Immature natural killer cell (primary cell): ENCODE data around the gene SENP6. TPM values are rescaled to one million over a fixed set of nuclear protein-coding genes. Genes with fewer than 3 reads are reported as not detected.
"Not testable (repeated sequence)": the region's sequence is repeated elsewhere in the genome, so short reads cannot be mapped to it uniquely, and the experiment has no call there.

ENCODE experiments used
- DNase-seq, 3 donors: peaks; one replicate each; pipeline ENCODE4 v3.0.0; 2022; ENCODE audit warnings: mixed read lengths in 1 of 3
- H3K27ac Mint-ChIP-seq, 6 donors: one replicate each; pipeline ENCODE4 v1.8.0; 2020; ENCODE audit warnings: mixed read lengths in 6 of 6, mild to moderate bottlenecking in 5 of 6, inconsistent platforms in 4 of 6, moderate library complexity in 3 of 6
- H3K27me3 Mint-ChIP-seq, 3 donors: one replicate each; pipeline ENCODE4 v1.8.0; 2020 to 2021; ENCODE audit warnings: low read depth in 3 of 3, mild to moderate bottlenecking in 3 of 3, mixed read lengths in 3 of 3, moderate library complexity in 3 of 3, inconsistent platforms in 1 of 3
- H3K36me3 Mint-ChIP-seq, 3 donors: one replicate each; pipeline ENCODE4 v1.8.0; 2020; ENCODE audit warnings: mixed read lengths in 3 of 3, inconsistent platforms in 2 of 3, mild to moderate bottlenecking in 2 of 3
- H3K4me1 Mint-ChIP-seq, 2 donors: one replicate each; pipeline ENCODE4 v1.8.0; 2020; ENCODE audit warnings: inconsistent platforms in 2 of 2, mild to moderate bottlenecking in 2 of 2, mixed read lengths in 2 of 2, moderate library complexity in 1 of 2
- H3K4me3 Mint-ChIP-seq, 5 donors: one replicate each; pipeline ENCODE4 v1.8.0; 2020; ENCODE audit warnings: mild to moderate bottlenecking in 5 of 5, mixed read lengths in 5 of 5, inconsistent platforms in 3 of 5, moderate library complexity in 3 of 5
- H3K9me3 Mint-ChIP-seq, 6 donors: one replicate each; pipeline ENCODE4 v1.8.0; 2020; ENCODE audit warnings: mild to moderate bottlenecking in 6 of 6, mixed read lengths in 6 of 6, inconsistent platforms in 4 of 6, moderate library complexity in 3 of 6
- polyA plus RNA-seq, 3 donors: library from polyadenylated mRNA; unstranded; fragments of 300-500 nt; fragmentation: Illumina TruSeq; gene quantifications; one replicate each; pipeline ENCODE4 v1.2.3, GENCODE V29; 2021

Gene SENP6
- polyA plus RNA-seq, 3 donors from 2014 or later: 32.5 to 57.3 (median 33.0) TPM

DNA sequence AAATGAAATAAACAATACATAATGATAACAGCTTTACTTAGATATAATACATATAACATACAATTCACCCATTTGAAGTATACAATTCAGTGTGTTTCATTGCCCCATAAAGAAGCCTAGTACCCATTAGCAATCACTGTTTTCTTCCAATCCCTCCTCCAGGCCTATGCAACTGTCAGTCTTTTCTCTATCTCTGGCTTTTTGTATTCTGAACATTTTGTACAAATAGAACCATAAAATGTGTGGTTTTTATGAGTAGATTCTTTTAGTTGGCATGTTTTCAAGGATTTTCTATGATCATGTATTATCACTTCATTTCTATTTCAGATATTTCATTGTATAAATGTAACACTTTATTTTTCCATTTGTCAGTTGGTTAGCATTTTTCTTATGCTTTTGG lies 92.7 kb downstream of the SENP6 start:
- Mint-ChIP-seq H3K9me3 (no peaks in the 10 kb centered on the region), H3K4me1 (no peaks in the 10 kb centered on the region), H3K27ac (peak overlapping the region in 1 of 6 donors; percentile 72), H3K27me3 (peaks cover 0 to 3% (median 2%) of the 10 kb centered on the region in 3 donors), H3K36me3 (peaks cover 16 to 22% (median 17%) of the 10 kb centered on the region in 3 donors), H3K4me3 (no peak overlapping the region)
- no peak for DNase-seq

DNA sequence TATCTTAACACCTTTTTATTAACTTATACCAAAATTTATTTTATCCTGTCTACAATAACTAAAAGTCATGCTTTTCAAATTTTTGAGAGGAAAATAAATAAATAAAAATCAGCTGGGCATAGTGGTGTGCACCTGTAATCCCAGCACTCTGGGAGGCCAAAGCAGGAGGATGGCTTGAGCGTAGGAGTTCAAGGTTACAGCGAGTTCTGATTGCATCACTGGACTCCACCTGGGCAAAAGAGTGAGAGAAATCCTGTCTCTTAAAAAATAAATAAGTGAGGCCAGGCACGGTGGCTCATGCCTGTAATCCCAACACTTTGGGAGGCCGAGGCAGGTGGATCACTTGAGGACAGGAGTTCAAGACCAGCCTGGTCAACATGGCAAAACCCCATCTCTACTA lies 106.7 kb downstream of the SENP6 start:
- H3K27ac Mint-ChIP-seq, H3K4me1 Mint-ChIP-seq, H3K27me3 Mint-ChIP-seq, DNase-seq, H3K9me3 Mint-ChIP-seq, H3K4me3 Mint-ChIP-seq: not testable (repeated sequence)
- H3K36me3 Mint-ChIP-seq: peaks cover 10 to 43% (median 15%) of the 10 kb centered on the region in 3 donors

DNA sequence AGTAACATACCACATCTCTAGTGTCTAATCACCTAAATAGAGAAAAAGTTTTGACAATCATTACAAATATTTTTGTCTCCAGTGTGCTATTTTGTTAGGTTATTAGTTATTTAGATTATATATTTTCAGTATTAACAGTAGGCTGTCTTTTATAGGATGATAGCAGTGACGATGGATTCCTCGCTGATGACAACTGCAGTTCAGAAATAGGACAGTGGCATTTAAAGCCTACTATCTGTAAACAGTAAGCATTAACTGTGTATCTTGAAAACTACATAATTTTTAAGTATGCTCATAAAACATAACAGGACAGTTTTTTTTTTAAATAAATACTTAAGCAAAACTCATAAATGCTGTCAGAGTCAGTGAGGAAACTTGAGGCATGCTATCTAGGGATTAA lies 109.5 kb downstream of the SENP6 start:
- peaks cover 3 to 6% of the 10 kb centered on the region in 2 donors for H3K4me1 Mint-ChIP-seq
- H3K4me3 Mint-ChIP-seq: no peak overlapping the region
- no peaks in the 10 kb centered on the region for H3K27me3 Mint-ChIP-seq

DNA sequence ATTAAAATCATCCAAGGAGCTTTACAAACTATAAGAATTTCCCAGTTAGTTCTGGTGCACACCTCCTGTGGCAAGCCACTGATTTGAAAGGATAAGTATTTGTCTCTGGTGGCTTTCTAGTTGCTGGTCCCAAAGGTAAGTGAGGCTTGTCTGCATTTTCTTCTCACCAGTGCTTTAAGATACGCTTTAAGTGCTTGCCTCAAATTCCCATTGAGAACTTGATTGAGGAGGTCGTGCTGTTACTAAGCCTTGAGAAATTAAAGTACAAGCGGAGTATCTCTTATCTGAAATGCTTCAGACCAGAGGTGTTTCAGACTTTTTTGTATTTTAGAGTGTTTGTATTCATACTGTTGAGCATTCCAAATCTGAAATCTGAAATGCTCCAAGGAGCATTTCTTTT lies 117.5 kb downstream of the SENP6 start:
- no peaks in the 10 kb centered on the region for H3K27me3 Mint-ChIP-seq
- H3K4me1 Mint-ChIP-seq: no peaks in the 10 kb centered on the region
- H3K4me3 Mint-ChIP-seq: no peak overlapping the region
- no peak overlapping the region for H3K27ac Mint-ChIP-seq
- H3K36me3 Mint-ChIP-seq: peaks cover 11 to 14% (median 12%) of the 10 kb centered on the region in 3 donors
- DNase-seq: no peak
- H3K9me3 Mint-ChIP-seq: no peaks in the 10 kb centered on the region

More for the DNA sequence above, 109.5 kb downstream of the SENP6 start:
- no peak for DNase-seq
- Mint-ChIP-seq H3K9me3 (no peaks in the 10 kb centered on the region), H3K36me3 (peaks cover 23 to 52% (median 24%) of the 10 kb centered on the region in 3 donors), H3K27ac (no peak overlapping the region)

DNA sequence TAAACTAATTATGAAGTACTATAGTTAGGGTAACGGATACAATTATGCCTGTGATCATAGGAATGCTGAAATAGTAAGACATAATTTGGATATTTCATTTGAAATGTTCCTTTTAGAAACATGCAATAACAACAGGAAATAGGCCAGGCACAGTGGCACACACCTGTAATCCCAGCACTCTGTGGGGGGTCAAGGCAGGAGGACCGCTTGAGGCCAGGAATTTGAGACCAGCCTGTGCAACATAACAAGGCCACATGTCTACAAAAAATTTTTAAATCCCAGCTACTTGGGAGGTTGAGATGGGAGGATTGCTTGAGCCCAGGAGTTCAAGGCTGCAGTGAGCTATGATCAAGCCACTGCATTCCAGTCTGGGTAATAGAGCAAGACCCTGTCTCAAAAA lies 121.7 kb downstream of the SENP6 start:
- no peak overlapping the region for H3K4me3 Mint-ChIP-seq
- no peaks in the 10 kb centered on the region for H3K4me1 Mint-ChIP-seq
- no peak for DNase-seq
- H3K27me3 Mint-ChIP-seq: no peaks in the 10 kb centered on the region
- no peak overlapping the region for H3K27ac Mint-ChIP-seq
- H3K36me3 Mint-ChIP-seq: no peaks in the 10 kb centered on the region
- H3K9me3 Mint-ChIP-seq: no peaks in the 10 kb centered on the region

DNA sequence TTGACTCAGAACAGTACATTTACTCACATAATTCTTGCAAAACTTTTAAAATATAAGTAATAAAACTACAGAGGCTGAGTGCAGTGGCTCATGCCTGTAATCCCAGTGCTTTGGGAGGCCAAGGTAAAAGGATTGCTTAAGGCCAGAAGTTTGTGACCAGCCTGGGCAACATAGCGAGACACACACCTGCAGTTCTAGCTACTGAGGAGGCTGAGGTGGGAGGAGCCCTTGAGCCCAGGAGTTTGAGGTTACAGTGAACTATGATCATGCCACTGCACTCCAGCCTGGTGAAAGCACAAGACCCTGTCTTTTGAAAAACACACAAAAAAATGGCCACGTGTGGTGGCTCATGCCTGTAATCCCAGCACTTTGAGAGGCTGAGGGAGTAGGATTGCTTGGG lies 125.5 kb downstream of the SENP6 start:
- Mint-ChIP-seq H3K9me3 (no peaks in the 10 kb centered on the region), H3K4me1 (no peaks in the 10 kb centered on the region), H3K27me3 (no peaks in the 10 kb centered on the region), H3K4me3 (no peak overlapping the region), H3K36me3 (no peaks in the 10 kb centered on the region), H3K27ac (no peak overlapping the region)
- DNase-seq: no peak

DNA sequence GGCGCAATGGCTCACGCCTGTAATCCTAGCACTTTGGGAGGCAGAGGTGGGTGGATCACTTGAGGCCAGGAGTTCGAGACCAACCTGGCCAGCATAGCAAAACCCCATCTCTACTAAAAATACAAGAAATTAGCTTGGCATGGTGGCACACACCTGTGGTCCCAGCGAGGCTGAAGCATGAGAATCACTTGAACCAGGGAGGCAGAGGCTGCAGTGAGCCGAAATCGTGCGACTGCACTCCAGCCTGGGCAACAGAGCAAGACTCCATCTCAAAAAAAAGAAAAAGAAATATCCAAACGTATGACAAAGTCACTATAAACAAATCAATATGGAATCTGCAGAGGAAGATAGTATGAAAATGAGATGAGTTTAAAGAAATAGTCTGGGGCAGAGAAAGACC lies 129.3 kb downstream of the SENP6 start:
- not testable (repeated sequence) for H3K4me3 Mint-ChIP-seq, H3K27ac Mint-ChIP-seq, H3K9me3 Mint-ChIP-seq, H3K4me1 Mint-ChIP-seq, H3K27me3 Mint-ChIP-seq, H3K36me3 Mint-ChIP-seq, DNase-seq

DNA sequence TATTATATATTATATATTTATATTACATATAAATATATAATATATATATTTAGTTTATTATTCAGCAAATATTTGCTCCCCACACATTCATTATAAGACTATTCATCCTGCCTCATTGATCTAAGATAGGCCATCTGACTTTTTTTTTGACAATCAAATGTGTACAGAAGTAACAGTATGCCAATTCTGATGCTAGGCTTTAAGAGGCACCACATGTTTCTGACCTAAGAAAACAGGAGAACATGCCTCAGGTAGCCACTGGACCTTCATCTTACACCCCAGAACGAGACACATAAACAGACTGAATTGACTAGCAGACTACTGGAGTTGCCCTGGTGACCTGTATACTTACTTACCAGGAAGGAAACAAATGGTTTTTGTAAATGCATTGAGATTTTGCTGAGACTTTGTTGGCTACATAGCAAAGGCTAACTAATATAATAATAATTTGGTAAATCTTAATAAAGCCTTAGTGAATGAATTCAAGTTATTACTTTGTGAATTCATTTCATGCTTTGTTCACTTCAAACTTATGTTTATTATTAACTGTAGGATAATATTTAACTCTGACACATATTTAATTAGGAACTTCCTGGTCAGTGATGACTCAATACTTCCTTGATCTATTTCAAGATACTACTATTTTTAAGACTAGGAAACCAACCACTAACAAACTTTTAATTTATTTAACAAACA lies 134.0 kb downstream of the SENP6 start:
- no peak overlapping the region for H3K4me3 Mint-ChIP-seq
- H3K9me3 Mint-ChIP-seq: no peaks in the 10 kb centered on the region
- peaks cover 0 to 3% (median 1%) of the 10 kb centered on the region in 3 donors for H3K27me3 Mint-ChIP-seq
- H3K36me3 Mint-ChIP-seq: no peaks in the 10 kb centered on the region
- no peak overlapping the region for H3K27ac Mint-ChIP-seq
- no peaks in the 10 kb centered on the region for H3K4me1 Mint-ChIP-seq
- no peak for DNase-seq

DNA sequence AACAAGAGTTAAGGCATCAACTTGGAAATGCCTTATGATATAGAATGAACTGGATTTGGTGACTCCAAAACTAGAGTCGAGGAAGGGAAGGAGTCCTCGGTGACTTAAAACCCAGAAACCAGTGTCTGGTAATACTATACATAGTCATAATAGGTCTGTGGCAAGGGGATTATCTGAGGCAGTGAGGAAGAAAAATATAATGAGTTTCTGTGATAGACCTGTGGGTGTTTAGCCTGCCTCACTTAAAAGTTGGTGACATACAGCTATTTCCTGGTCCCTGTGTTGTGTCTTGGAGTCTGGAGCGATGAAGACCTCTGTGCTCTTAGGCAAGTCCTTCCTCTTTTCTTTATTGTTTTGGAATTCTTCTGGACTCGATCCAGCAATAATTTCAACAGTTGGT lies 142.3 kb downstream of the SENP6 start:
- Mint-ChIP-seq H3K9me3 (peaks cover 0 to 3% (median 0%) of the 10 kb centered on the region in 6 donors), H3K4me1 (peaks cover 4 to 7% of the 10 kb centered on the region in 2 donors), H3K27me3 (peaks cover 6 to 13% (median 9%) of the 10 kb centered on the region in 3 donors), H3K4me3 (no peak overlapping the region), H3K27ac (no peak overlapping the region), H3K36me3 (no peaks in the 10 kb centered on the region)
- DNase-seq: no peak

DNA sequence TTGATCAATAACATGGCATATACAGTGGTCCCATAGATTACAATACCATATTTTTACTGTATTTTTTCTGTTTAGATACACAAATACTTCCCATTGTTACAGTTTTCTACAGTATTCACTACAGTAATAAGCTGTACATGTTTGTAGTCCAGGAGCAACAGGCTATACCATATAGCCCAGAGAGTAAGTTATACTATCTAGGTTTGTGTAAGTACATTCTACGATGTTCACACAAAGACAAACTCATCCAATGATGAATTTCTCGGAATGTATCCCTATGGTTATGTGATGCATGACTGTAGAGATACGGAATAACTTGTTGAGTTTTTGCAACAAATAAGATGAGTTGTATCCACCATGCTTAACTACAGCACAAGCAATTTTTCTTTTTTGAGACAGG lies 143.7 kb downstream of the SENP6 start:
- peaks cover 6 to 15% (median 14%) of the 10 kb centered on the region in 3 donors for H3K27me3 Mint-ChIP-seq
- no peak overlapping the region for H3K27ac Mint-ChIP-seq
- no peaks in the 10 kb centered on the region for H3K36me3 Mint-ChIP-seq
- no peak for DNase-seq
- H3K4me3 Mint-ChIP-seq: no peak overlapping the region
- peaks cover 0 to 3% (median 0%) of the 10 kb centered on the region in 6 donors for H3K9me3 Mint-ChIP-seq
- peaks cover 13 to 18% of the 10 kb centered on the region in 2 donors for H3K4me1 Mint-ChIP-seq

DNA sequence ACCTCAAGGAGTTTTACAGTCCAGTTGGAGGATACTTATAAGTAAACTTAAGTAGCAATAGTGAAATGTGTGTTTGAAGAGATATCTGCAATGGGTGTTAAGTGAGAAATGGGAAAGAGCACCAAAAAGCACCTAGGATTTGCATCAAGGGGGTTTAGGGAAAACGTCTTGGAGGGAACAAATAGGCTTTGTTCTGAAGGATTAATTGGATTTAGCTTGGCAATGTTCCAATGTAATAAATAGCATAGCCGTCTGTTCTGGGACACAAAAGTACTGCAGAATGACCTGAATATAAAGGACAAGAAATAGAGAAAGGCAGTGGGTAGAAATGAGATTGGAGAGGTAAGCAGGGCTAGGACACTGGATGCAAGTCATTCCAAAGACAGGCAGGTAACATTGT lies 144.5 kb downstream of the SENP6 start:
- no peak for DNase-seq
- Mint-ChIP-seq H3K27me3 (peaks cover 6 to 13% (median 13%) of the 10 kb centered on the region in 3 donors), H3K4me3 (no peak overlapping the region), H3K9me3 (peaks cover 0 to 3% (median 0%) of the 10 kb centered on the region in 6 donors), H3K36me3 (no peaks in the 10 kb centered on the region), H3K4me1 (peaks cover 16 to 23% of the 10 kb centered on the region in 2 donors), H3K27ac (no peak overlapping the region)

DNA sequence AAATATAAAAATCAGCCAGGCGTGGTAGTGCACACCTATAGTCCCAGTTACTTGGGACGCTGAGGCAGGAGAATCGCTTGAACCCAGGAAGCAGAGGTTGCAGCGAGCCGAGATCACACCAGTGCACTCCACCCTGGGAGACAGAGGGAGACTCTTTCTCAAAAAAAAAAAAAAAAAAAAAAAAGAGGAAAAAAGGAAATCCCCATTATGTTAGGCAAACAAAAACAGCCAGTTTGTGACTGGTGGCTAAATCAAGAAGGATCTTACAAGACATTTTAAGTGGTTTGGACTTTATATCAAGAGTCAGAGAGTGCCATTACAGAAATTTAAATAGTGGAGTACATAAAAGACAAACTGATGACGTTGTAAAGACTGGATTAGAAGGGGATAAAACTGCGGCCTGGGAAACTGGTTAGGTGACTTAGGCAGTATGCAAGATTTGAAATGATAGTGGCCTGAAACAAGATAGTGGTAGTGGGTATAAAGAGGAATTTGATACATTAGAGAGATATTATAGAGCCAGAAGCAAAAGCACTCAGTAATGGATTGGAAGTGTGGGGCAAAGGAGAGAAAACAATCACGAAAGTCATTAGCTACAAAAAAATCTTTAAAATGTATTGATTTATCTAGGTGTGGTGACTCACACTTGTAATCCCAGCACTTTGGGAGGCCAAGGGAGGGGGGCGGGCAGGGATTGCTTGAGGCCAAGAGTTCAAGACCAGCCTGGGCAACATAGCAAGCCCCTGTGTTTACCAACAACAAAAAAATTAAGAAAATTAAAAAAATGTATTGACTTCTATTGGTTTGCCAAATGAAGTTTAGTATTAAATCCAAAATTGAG lies 145.7 kb downstream of the SENP6 start:
- H3K27me3 Mint-ChIP-seq: peaks cover 6 to 13% (median 13%) of the 10 kb centered on the region in 3 donors
- H3K9me3 Mint-ChIP-seq: peaks cover 0 to under 1% (median 0%) of the 10 kb centered on the region in 6 donors
- no peaks in the 10 kb centered on the region for H3K36me3 Mint-ChIP-seq
- peaks cover 16 to 23% of the 10 kb centered on the region in 2 donors for H3K4me1 Mint-ChIP-seq
- no peak for DNase-seq
- no peak overlapping the region for H3K27ac Mint-ChIP-seq
- H3K4me3 Mint-ChIP-seq: peak overlapping the region; percentile 4 to 51 (median 36)

DNA sequence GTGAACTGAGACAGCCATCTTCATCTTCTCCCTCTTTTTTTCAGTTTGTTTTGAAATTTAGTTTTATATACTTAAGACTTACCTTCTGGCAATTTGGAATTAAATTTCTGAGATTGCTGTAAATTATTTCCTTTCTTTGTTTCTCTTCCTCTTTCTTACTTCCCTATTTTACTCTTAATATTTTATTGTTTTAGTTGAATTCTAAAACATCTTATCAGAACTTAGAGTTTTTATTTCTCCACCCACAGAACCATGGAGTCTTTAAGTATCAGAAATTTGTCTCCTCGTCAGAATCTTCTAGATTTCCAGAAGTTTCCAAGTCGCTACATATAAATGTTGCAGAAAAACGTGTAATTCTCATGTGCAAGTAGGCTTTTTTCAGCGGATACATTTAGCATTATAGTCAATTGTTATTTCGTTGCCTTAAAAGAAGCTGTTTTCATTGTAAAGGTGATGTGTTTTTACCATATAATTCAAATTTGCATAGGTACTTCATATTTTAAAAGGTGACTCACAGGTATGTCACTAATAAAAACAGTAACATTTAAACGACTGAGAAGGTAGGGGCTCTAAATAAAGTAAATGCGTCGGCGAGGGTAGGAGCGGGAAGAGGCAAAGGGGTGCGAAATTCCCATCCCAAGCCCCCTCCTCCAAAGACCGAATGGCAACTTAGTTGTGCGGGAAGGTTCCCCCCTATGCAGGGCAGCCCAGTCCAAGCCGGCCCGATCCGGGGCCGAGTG lies 146.5 kb downstream of the SENP6 start:
- Mint-ChIP-seq H3K27ac (peak overlapping the region in 2 of 6 donors; percentile 49 to 63), H3K36me3 (no peaks in the 10 kb centered on the region), H3K27me3 (peaks cover 6 to 13% (median 13%) of the 10 kb centered on the region in 3 donors)

More for the DNA sequence above, 146.5 kb downstream of the SENP6 start:
- Mint-ChIP-seq H3K4me1 (peaks cover 16 to 23% of the 10 kb centered on the region in 2 donors), H3K4me3 (peak overlapping the region; percentile 83 to 91 (median 87)), H3K9me3 (no peaks in the 10 kb centered on the region)
- no peak for DNase-seq
